Measurements from ENCODE around the gene FAM227A.

FAM227A gene

DNA sequence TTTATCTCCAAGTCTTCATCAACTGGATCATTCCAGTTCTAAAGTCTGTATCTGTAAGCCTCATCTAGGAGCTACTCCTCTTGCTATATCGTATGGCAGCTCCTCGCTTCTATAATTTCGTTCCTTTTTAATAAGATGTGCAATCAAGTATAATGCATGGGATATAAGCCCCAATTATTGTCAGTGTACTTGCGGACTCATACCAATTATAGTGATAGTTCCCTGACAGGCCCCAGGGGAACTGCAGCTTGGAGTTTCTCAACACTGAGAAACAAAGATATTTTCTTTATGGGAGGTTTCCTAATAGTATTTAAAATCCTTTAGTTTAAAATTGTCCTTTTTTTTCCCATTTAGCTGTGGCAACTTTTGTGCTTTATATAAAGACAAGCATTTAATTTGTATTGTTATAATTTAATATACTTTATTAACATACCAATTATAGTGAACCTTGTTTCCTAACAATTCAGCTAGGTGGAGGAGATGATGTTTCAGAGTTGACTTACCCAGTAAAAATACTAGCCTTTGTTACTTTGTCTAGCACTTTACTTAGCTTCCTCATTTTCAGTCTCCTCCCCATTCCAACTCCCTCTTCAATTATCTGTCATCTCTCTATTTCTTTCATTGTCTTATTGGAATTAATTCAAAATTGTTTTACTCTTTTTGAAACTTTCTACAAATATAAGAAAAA lies 124.8 kb downstream of the FAM227A start:
- no peak for DNase-seq

Data from NCI-H510A (cell line).